K562 (cell line): Measurements from ENCODE around the gene STXBP6. TPM values are rescaled to one million over a fixed set of nuclear protein-coding genes. Genes with fewer than 3 reads are reported as not detected.

Experiments used
- ATAC-seq: fragments of 200-7000 bp; cut with Tn5 transposase; 3 replicates; pipeline ENCODE4 v1.9.1; 2020; ENCODE audit warnings: moderate library complexity
- BruUV-seq: library from RNA; stranded (reverse); fragments of 400-500 nt; replicated peaks from 2 replicates; lab custom pipeline; 2021; lab: Mats Ljungman, UMichigan
- CTCF ChIA-PET: fragments of 300-600 bp; formaldehyde crosslinking; extraction: SDS; loops from one replicate; lab custom pipeline; 2021; ENCODE audit warnings: low intra/inter-chr PET ratio; lab: Yijun Ruan, JAX
- POLR2A ChIA-PET: fragments of 300-600, 350-650 bp; sonication (Branson Sonifier 250); formaldehyde crosslinking; extraction: SDS; loops from one replicate; lab custom pipeline; 2021; ENCODE audit warnings: antibody characterized with exemption, inconsistent platforms; lab: Yijun Ruan, JAX
- DNase-seq, 4 experiments: peaks; one replicate each; pipeline versions ENCODE4 v3.0.0 to v3.0.0-alpha.2; 2011 to 2018; ENCODE audit warnings: low spot score in 3 of 4, mixed read lengths in 3 of 4; ENCODE audit errors: extremely low read depth in 1 of 4
- FAIRE-seq: peaks from 2 replicates; lab custom pipeline; 2011; peaks lifted over from hg19 to GRCh38; lab: Jason Lieb, UNC
- H2AFZ ChIP-seq: 2 replicates; pipeline ENCODE4 v1.6.0; 2011; ENCODE audit warnings: low read depth, low read length, control low read depth, inconsistent platforms
- H3K27ac ChIP-seq: fragments of 200-600 bp; 3 replicates; pipeline ENCODE4 v1.8.0; 2011; ENCODE audit warnings: low read depth, mild to moderate bottlenecking, control low read depth, inconsistent platforms, low read length, moderate library complexity, mixed read lengths; ENCODE audit errors: extremely low read depth
- H3K27me3 ChIP-seq, 2 experiments: fragments of 300-600 bp in 1 of 2; 2 replicates in 1 of 2; 3 replicates in 1 of 2; pipeline versions ENCODE4 v1.6.0 to v1.8.0; 2011; ENCODE audit warnings: inconsistent platforms in 2 of 2, low read length in 2 of 2, mild to moderate bottlenecking in 1 of 2, mixed read lengths in 1 of 2, moderate library complexity in 1 of 2; ENCODE audit not compliant: control insufficient read depth in 2 of 2, insufficient read depth in 2 of 2
- H3K36me3 ChIP-seq: fragments of 300-600 bp; 3 replicates; pipeline ENCODE4 v1.8.0; 2011; ENCODE audit warnings: mild to moderate bottlenecking, low read length, inconsistent platforms; ENCODE audit not compliant: control insufficient read depth, insufficient read depth
- H3K4me1 ChIP-seq, 2 experiments: fragments of 200-600 bp in 1 of 2; replicated peaks in 1 of 2; 2 replicates in 1 of 2; 3 replicates in 1 of 2; pipeline versions ENCODE4 v1.5.1 to v1.8.0; 2011; ENCODE audit warnings: inconsistent platforms in 2 of 2, low read length in 2 of 2, mild to moderate bottlenecking in 1 of 2, mixed read lengths in 1 of 2, moderate library complexity in 1 of 2; ENCODE audit not compliant: control insufficient read depth in 2 of 2, insufficient read depth in 2 of 2
- H3K4me2 ChIP-seq: 2 replicates; pipeline ENCODE4 v1.6.1; 2011; ENCODE audit warnings: low read length, control low read depth, inconsistent platforms, mixed read lengths; ENCODE audit not compliant: insufficient read depth
- H3K4me3 ChIP-seq: fragments of 200-600 bp; sonication (generic), shearing (Covaris generic); 2 replicates; pipeline ENCODE4 v1.5.1; 2016; ENCODE audit warnings: control low read depth, inconsistent platforms
- H3K79me2 ChIP-seq: fragments of 200-600 bp; 3 replicates; pipeline ENCODE4 v1.8.0; 2011; ENCODE audit warnings: low read length, inconsistent platforms; ENCODE audit not compliant: control insufficient read depth, insufficient read depth
- H3K9ac ChIP-seq, 2 experiments: 2 replicates each; pipeline versions ENCODE4 v1.6.0 to v1.6.1; 2011; ENCODE audit warnings: low read depth in 2 of 2, low read length in 2 of 2, control low read depth in 1 of 2, inconsistent platforms in 1 of 2, mild to moderate bottlenecking in 1 of 2, mixed read lengths in 1 of 2; ENCODE audit not compliant: insufficient read depth in 1 of 2
- H3K9me1 ChIP-seq: one replicate; pipeline ENCODE4 v1.6.0; 2011; ENCODE audit warnings: inconsistent platforms, mild to moderate bottlenecking, low read length, moderate library complexity; ENCODE audit not compliant: control insufficient read depth, insufficient read depth
- H3K9me3 ChIP-seq: replicated peaks from 2 replicates; pipeline ENCODE4 v1.5.1; 2011; ENCODE audit warnings: low read depth, low read length, inconsistent platforms; ENCODE audit not compliant: control insufficient read depth, insufficient read depth
- H4K20me1 ChIP-seq: replicated peaks from 2 replicates; pipeline ENCODE4 v1.6.1; 2011; ENCODE audit warnings: low read length, inconsistent platforms, mixed read lengths; ENCODE audit not compliant: control insufficient read depth, insufficient read depth
- FOXP4 ChIP-seq: sonication (generic); formaldehyde crosslinking; IDR thresholded peaks from 2 replicates; pipeline ENCODE4 v1.8.0; 2022; ENCODE audit warnings: mild to moderate bottlenecking, missing genetic modification reagents, borderline replicate concordance
- HLTF ChIP-seq: fragments of 450-650 bp; IDR thresholded peaks from 2 replicates; pipeline ENCODE4 v1.6.1; 2016
- ID3 ChIP-seq, 2 experiments: fragments of 250-450 bp in 1 of 2; fragments of 450-650 bp in 1 of 2; sonication (Bioruptor Pico) in 1 of 2; IDR thresholded peaks; 2 replicates each; pipeline versions ENCODE4 v1.6.1 to v1.8.0; 2016 to 2021; ENCODE audit warnings: mild to moderate bottlenecking in 2 of 2, moderate library complexity in 2 of 2, missing compliant biosample characterization in 1 of 2, missing genetic modification characterization in 1 of 2
- NCOA1 ChIP-seq: fragments of 450-650 bp; IDR thresholded peaks from 2 replicates; pipeline ENCODE4 v1.6.1; 2016; ENCODE audit warnings: low read depth
- PRMT5 ChIP-seq: sonication (generic); formaldehyde crosslinking; IDR thresholded peaks from 2 replicates; pipeline ENCODE4 v1.5.0; 2020; ENCODE audit warnings: missing genetic modification reagents
- RBM14 ChIP-seq: fragments of 200-400 bp; formaldehyde crosslinking; IDR thresholded peaks from 2 replicates; pipeline ENCODE4 v1.6.1; 2018; ENCODE audit warnings: low read depth, mild to moderate bottlenecking, low read length, moderate library complexity, borderline replicate concordance; ENCODE audit not compliant: insufficient read depth
- RBM15 ChIP-seq: fragments of 200-400 bp; formaldehyde crosslinking; IDR thresholded peaks from 2 replicates; pipeline ENCODE4 v1.6.1; 2018; ENCODE audit warnings: mild to moderate bottlenecking, low read length, moderate library complexity; ENCODE audit not compliant: insufficient read depth
- SOX6 ChIP-seq: fragments of 450-650 bp; IDR thresholded peaks from 2 replicates; pipeline ENCODE4 v1.6.1; 2014; ENCODE audit warnings: mild to moderate bottlenecking
- TBL1XR1 ChIP-seq, 2 experiments: IDR thresholded peaks; 2 replicates each; pipeline ENCODE4 v1.6.1; 2012; ENCODE audit warnings: improper control_type of control experiment in 2 of 2, low read length in 2 of 2, mild to moderate bottlenecking in 1 of 2
- TCF3 ChIP-seq: sonication (generic); formaldehyde crosslinking; IDR thresholded peaks from 2 replicates; pipeline ENCODE4 v1.4.0; 2020; ENCODE audit warnings: mild to moderate bottlenecking, missing genetic modification reagents
- ZBTB34 ChIP-seq: fragments of 250-450 bp; sonication (Bioruptor Pico); IDR thresholded peaks from 2 replicates; pipeline ENCODE4 v1.8.0; 2021; ENCODE audit warnings: mild to moderate bottlenecking, moderate library complexity
- ZBTB43 ChIP-seq: sonication (generic); formaldehyde crosslinking; IDR thresholded peaks from 2 replicates; pipeline ENCODE4 v1.8.0; 2023; ENCODE audit warnings: mild to moderate bottlenecking, missing genetic modification reagents
- ZNF518B ChIP-seq: fragments of 250-450 bp; sonication (Bioruptor Pico); IDR thresholded peaks from 2 replicates; pipeline ENCODE4 v1.5.0; 2021; ENCODE audit warnings: mild to moderate bottlenecking, moderate library complexity
- ZNF589 ChIP-seq: fragments of 200-800 bp; sonication (Bioruptor generic); IDR thresholded peaks from 2 replicates; pipeline ENCODE4 v1.6.1; 2016; ENCODE audit warnings: low read depth, missing genetic modification characterization, missing compliant biosample characterization
- WGBS: fragments of 100-300 bp; shearing (Covaris generic); methylation state at CpG from one replicate; pipeline ENCODE4 v1.1.6; 2016; ENCODE audit warnings: low coverage, mixed read lengths; ENCODE audit not compliant: insufficient coverage; ENCODE audit errors: missing lambda C conversion rate; 5-methylcytosine and 5-hydroxymethylcytosine counted together
- in situ Hi-C: fragments of 300-500 bp; cut with MboI; formaldehyde crosslinking; loops from 4 replicates; pipeline ENCODE4 v1.15.0; 2018; ENCODE audit warnings: inconsistent platforms, mixed read lengths
- intact Hi-C: fragments of 100-400 bp; cut with micrococcal nuclease; formaldehyde crosslinking; loops from 2 replicates; pipeline ENCODE4 v1.14.2; 2022
- polyA plus RNA-seq, 8 experiments: library from polyadenylated mRNA; depleted of rRNA in 4 of 8; stranded (reverse) in 5 of 8; unstranded in 3 of 8; fragments of >200 nt; fragmentation: Nextera tagmentation in 2 of 8; fragmentation: Illumina TruSeq in 1 of 8; extraction: Ambion mirVana in 2 of 8; extraction: Trizol in 1 of 8; gene quantifications; 2 replicates each; pipeline versions ENCODE4 v1.2.1 to v1.2.3, GENCODE V29; 2011 to 2014; ENCODE audit warnings: inconsistent platforms in 1 of 8, missing spikeins in 1 of 8
- total RNA-seq, 7 experiments: library from RNA; depleted of rRNA in 6 of 7; stranded (reverse); fragments of >200 nt in 6 of 7; fragmentation: Illumina TruSeq in 2 of 7; extraction: Trizol in 2 of 7; gene quantifications; 2 replicates each; pipeline versions ENCODE4 v1.2.1 to v1.2.3, GENCODE V29; 2011 to 2021; ENCODE audit warnings: low replicate concordance in 1 of 7

STXBP6 gene
- total and polyA plus RNA-seq, 9 of the 15 experiments (the other 6 are each of a cell fraction or from before 2014, with no cell fraction given): 0.27 to 0.89 (median 0.59) TPM

DNA sequence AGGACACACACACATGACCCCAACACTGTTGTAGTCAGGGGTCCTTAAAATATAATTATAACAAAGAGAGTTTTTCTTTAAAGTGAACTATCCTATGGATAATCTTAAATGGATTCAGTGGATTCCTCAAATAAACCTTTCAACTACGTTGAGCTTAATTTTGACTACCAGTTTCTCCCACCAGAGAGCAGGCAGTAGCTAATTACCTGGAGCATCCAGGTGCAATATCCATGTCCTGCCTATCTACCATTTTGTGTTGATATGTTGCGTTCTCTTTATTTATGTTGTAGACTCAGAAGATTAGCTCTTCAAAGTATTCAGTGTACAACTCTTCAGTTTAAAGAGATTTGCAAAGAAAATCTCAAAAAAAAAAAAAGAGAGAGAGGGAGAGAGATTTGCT, 288.8 kb downstream of the STXBP6 start:
- ATAC-seq: no peak
- Histone ChIP-seq H3K4me1 (no peaks in the 10 kb centered on the region), H4K20me1 (no peaks in the 10 kb centered on the region), H3K27me3 (no peaks in the 10 kb centered on the region), H3K4me2 (no peak overlapping the region), H3K36me3 (no peaks in the 10 kb centered on the region), H3K27ac (no peak overlapping the region), H3K9ac (no peak overlapping the region), H2AFZ (no peak overlapping the region), H3K79me2 (no peaks in the 10 kb centered on the region), H3K9me1 (no peaks in the 10 kb centered on the region), H3K4me3 (no peak overlapping the region), H3K9me3 (no peaks in the 10 kb centered on the region)
- intact Hi-C loops (no loop called here), in situ Hi-C loops (no loop called here)
- CTCF ChIA-PET: no interaction called here
- DNase-seq: no peak
- TF ChIP-seq HLTF (no peak), SOX6 (no peak), PRMT5 (CRISPR knock-in tag) (no peak), ZNF589 (CRISPR knock-in tag) (no peak), RBM15 (no peak), TCF3 (CRISPR knock-in tag) (no peak), ZBTB43 (CRISPR knock-in tag) (no peak), RBM14 (no peak), TBL1XR1 (IDR thresholded peaks at IDR 0.05; ENCODE audit: low read length in 2 of 2) (no peak), FOXP4 (CRISPR knock-in tag) (no peak), NCOA1 (no peak), ZBTB34 (CRISPR knock-in tag) (no peak), ID3 (CRISPR knock-in tag; IDR thresholded peaks at IDR 0.05) (no peak), ID3 (tag; IDR thresholded peaks at IDR 0.05) (no peak), ZNF518B (CRISPR knock-in tag) (no peak)
- FAIRE-seq: no peak
- no TSS peak for BruUV-seq
- WGBS: 0% methylated on average over 2 of the region's 2 CpGs
- POLR2A ChIA-PET: no interaction called here
